ENCODE results near the gene PHOSPHO2.
"Not testable (repeated sequence)": the region's sequence is repeated elsewhere in the genome, so short reads cannot be mapped to it uniquely, and the experiment has no call there.

The PHOSPHO2 gene

DNA sequence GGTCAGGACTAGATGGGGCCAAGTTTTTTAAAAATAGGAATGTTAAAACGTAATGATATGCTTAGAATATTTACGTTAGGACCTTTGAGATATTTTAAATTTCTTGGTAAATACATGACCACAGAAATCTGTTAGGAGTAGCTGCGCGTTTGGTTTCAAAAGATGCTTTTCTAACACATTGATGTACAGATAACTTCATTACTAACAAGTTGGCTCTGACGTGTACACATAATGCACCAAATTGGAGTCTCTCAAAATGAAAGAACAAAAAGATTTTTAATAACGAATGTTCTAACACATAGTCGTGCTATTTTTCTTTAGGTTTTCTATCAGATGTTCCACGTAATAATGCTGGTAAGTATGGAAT lies 608 bp downstream of the PHOSPHO2 start:
- Histone ChIP-seq H3K79me2 (ENCODE audit: control insufficient read depth, low read length) (peaks cover 11% of the 10 kb centered on the region), H3K9me2 (replicated peaks; ENCODE audit: control insufficient read depth, low read length) (no peaks in the 10 kb centered on the region), H4K20me1 (ENCODE audit: control insufficient read depth, insufficient read depth, low read depth, low read length) (no peaks in the 10 kb centered on the region), H3K4me2 (ENCODE audit: low read length) (peak overlapping the region; percentile 96), H3F3A (ENCODE audit: control insufficient read depth, insufficient read depth) (peaks cover 9% of the 10 kb centered on the region; the same call in 1 of the 2 replicates), H3K4me1 (ENCODE audit: control insufficient read depth, low read length) (peaks cover 20% of the 10 kb centered on the region), H3K36me3 (ENCODE audit: control insufficient read depth, low read length) (peaks cover 12% of the 10 kb centered on the region; the same call in 1 of the 2 replicates), H3K9me3 (ENCODE audit: control insufficient read depth, insufficient read depth, low read length) (peaks cover 4% of the 10 kb centered on the region; the same call in 1 of the 2 replicates), H3K4me3 (ENCODE audit: low read length) (peak overlapping the region; percentile 86), H3K27me3 (ENCODE audit: control insufficient read depth, low read length) (peaks cover 9% of the 10 kb centered on the region), H3K27ac (ENCODE audit: low read depth, low read length) (peak overlapping the region; percentile 30)
- no peak for TF ChIP-seq EZH2phosphoT487 (IDR thresholded peaks at IDR 0.05; ENCODE audit: borderline replicate concordance, low read length)
- TF ChIP-seq, protein P1, sequence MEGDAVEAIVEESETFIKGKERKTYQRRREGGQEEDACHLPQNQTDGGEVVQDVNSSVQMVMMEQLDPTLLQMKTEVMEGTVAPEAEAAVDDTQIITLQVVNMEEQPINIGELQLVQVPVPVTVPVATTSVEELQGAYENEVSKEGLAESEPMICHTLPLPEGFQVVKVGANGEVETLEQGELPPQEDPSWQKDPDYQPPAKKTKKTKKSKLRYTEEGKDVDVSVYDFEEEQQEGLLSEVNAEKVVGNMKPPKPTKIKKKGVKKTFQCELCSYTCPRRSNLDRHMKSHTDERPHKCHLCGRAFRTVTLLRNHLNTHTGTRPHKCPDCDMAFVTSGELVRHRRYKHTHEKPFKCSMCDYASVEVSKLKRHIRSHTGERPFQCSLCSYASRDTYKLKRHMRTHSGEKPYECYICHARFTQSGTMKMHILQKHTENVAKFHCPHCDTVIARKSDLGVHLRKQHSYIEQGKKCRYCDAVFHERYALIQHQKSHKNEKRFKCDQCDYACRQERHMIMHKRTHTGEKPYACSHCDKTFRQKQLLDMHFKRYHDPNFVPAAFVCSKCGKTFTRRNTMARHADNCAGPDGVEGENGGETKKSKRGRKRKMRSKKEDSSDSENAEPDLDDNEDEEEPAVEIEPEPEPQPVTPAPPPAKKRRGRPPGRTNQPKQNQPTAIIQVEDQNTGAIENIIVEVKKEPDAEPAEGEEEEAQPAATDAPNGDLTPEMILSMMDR (IDR thresholded peaks at IDR 0.05; ENCODE audit: low read depth, low read length, poor library complexity, severe bottlenecking) = no peak

DNA sequence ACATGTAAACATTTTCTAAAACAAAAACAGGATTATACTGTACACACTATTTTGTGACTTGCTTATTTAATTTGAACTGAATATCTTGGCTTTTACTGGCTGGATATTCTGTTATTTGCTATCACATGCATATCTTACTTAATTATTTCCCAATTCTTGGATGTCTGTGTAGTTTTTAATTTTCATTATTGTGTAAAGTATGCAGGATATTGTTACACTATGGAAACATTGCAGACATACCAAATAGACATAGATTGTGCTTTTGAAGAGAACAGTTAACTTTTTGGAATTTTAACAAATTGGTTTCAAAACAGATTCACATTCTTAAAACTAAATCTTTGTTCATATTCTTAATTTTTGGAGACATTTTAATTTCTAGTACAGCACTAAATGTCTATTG lies 2.1 kb downstream of the PHOSPHO2 start:
- Histone ChIP-seq H3K27me3 (ENCODE audit: control insufficient read depth, low read length) (peaks cover 9% of the 10 kb centered on the region), H3F3A (ENCODE audit: control insufficient read depth, insufficient read depth) (peaks cover 9% of the 10 kb centered on the region; the same call in 1 of the 2 replicates), H4K20me1 (ENCODE audit: control insufficient read depth, insufficient read depth, low read depth, low read length) (no peaks in the 10 kb centered on the region), H3K79me2 (ENCODE audit: control insufficient read depth, low read length) (peaks cover 11% of the 10 kb centered on the region), H3K27ac (ENCODE audit: low read depth, low read length) (no peak overlapping the region), H3K9me3 (ENCODE audit: control insufficient read depth, insufficient read depth, low read length) (no peaks in the 10 kb centered on the region), H3K4me2 (ENCODE audit: low read length) (no peak overlapping the region), H3K9me2 (replicated peaks; ENCODE audit: control insufficient read depth, low read length) (no peaks in the 10 kb centered on the region), H3K4me3 (ENCODE audit: low read length) (no peak overlapping the region), H3K4me1 (ENCODE audit: control insufficient read depth, low read length) (peaks cover 20% of the 10 kb centered on the region), H3K36me3 (ENCODE audit: control insufficient read depth, low read length) (peaks cover 12% of the 10 kb centered on the region; the same call in 1 of the 2 replicates)
- no peak for TF ChIP-seq EZH2phosphoT487 (IDR thresholded peaks at IDR 0.05; ENCODE audit: borderline replicate concordance, low read length)
- TF ChIP-seq, protein P1 (IDR thresholded peaks at IDR 0.05; ENCODE audit: low read depth, low read length, poor library complexity, severe bottlenecking) = no peak

DNA sequence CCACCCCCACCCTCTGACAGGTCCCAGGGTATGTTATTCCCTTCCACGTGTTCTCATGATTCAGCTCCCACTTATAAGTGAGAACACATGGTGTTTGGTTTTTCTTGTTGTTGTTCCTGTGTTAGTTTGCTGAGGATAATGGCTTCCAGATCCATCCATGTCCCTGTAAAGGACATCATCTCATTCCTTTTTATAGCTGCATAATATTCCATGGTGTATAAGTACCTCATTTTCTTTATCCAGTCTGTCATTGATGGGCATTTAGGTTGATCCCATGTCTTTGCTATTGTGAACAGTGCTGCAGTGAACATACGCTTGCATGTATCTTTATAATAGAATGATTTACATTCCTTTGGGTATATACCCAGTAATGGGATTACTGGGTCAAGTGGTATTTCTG lies 4.9 kb downstream of the PHOSPHO2 start:
- not testable (repeated sequence) for H3F3A ChIP-seq (ENCODE audit: control insufficient read depth, insufficient read depth); H3K4me2 ChIP-seq (ENCODE audit: low read length); H3K9me3 ChIP-seq (ENCODE audit: control insufficient read depth, insufficient read depth, low read length); H3K27ac ChIP-seq (ENCODE audit: low read depth, low read length); H3K4me3 ChIP-seq (ENCODE audit: low read length); H3K9me2 ChIP-seq (replicated peaks; ENCODE audit: control insufficient read depth, low read length); H3K27me3 ChIP-seq (ENCODE audit: control insufficient read depth, low read length); H4K20me1 ChIP-seq (ENCODE audit: control insufficient read depth, insufficient read depth, low read depth, low read length)
- Histone ChIP-seq H3K79me2 (ENCODE audit: control insufficient read depth, low read length) (peaks cover 11% of the 10 kb centered on the region), H3K4me1 (ENCODE audit: control insufficient read depth, low read length) (peaks cover 10% of the 10 kb centered on the region), H3K36me3 (ENCODE audit: control insufficient read depth, low read length) (peaks cover 12% of the 10 kb centered on the region; the same call in 1 of the 2 replicates)

DNA sequence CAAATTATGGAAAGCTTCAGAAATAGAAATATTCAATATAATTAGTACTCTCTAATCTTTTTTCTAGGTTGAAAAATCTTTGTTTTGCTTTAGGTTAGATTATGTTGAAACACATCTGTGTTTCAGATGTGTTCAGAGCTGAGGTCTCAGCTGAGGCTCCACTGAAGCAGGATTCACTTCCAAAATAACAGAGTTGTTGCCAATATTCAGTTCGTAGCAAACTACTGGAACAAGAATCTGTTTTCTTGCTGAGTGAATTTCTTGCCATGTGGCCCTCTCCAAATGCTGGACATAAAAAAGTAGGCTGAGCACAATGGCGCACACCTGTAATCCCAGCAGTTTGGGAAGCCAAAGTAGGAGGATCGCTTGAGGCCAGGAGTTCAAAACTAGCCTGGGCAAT lies 8.7 kb downstream of the PHOSPHO2 start:
- H3F3A ChIP-seq (ENCODE audit: control insufficient read depth, insufficient read depth) = no peaks in the 10 kb centered on the region
- no peak overlapping the region for H3K4me2 ChIP-seq (ENCODE audit: low read length)
- H3K4me3 ChIP-seq (ENCODE audit: low read length) = no peak overlapping the region
- H3K36me3 ChIP-seq (ENCODE audit: control insufficient read depth, low read length) = peaks cover under 1% of the 10 kb centered on the region; the same call in 1 of the 2 replicates
- no peak for TF ChIP-seq EZH2phosphoT487 (IDR thresholded peaks at IDR 0.05; ENCODE audit: borderline replicate concordance, low read length)
- TF ChIP-seq, protein P1 (IDR thresholded peaks at IDR 0.05; ENCODE audit: low read depth, low read length, poor library complexity, severe bottlenecking) = no peak
- no peaks in the 10 kb centered on the region for H3K9me2 ChIP-seq (replicated peaks; ENCODE audit: control insufficient read depth, low read length)
- H3K79me2 ChIP-seq (ENCODE audit: control insufficient read depth, low read length) = no peaks in the 10 kb centered on the region
- no peaks in the 10 kb centered on the region for H3K9me3 ChIP-seq (ENCODE audit: control insufficient read depth, insufficient read depth, low read length)
- H3K4me1 ChIP-seq (ENCODE audit: control insufficient read depth, low read length) = no peaks in the 10 kb centered on the region
- H3K27ac ChIP-seq (ENCODE audit: low read depth, low read length) = no peak overlapping the region
- no peaks in the 10 kb centered on the region for H3K27me3 ChIP-seq (ENCODE audit: control insufficient read depth, low read length)
- H4K20me1 ChIP-seq (ENCODE audit: control insufficient read depth, insufficient read depth, low read depth, low read length) = no peaks in the 10 kb centered on the region

Data from DOHH2 (cell line).